PFSK-1 (cell line): ENCODE results near the gene GOLT1B.

Experiments used
- FOXP2 ChIP-seq: optimal IDR thresholded peaks from 2 replicates; pipeline ENCODE3; 2011; ENCODE audit warnings: borderline replicate concordance, control low read depth, inconsistent platforms; ENCODE audit not compliant: insufficient read depth; ENCODE audit errors: extremely low read length, extremely low read depth
- POLR2AphosphoS5 ChIP-seq: IDR thresholded peaks from 2 replicates; pipeline ENCODE4 v1.6.1; 2012; ENCODE audit warnings: low read depth, mild to moderate bottlenecking, control low read depth, low read length, moderate library complexity
- SIN3A ChIP-seq: IDR thresholded peaks from 2 replicates; pipeline ENCODE4 v1.6.1; 2012; ENCODE audit warnings: mild to moderate bottlenecking, low read length, moderate library complexity, borderline replicate concordance; ENCODE audit not compliant: insufficient read depth
- TAF1 ChIP-seq: IDR thresholded peaks from 2 replicates; pipeline ENCODE4 v1.6.1; 2012; ENCODE audit warnings: low read length, control low read depth, borderline replicate concordance; ENCODE audit not compliant: insufficient read depth
- TF ChIP-seq, protein P1 (sequence below), 2 experiments: IDR thresholded peaks; 2 replicates each; pipeline versions ENCODE4 v1.6.1 to v1.8.0; 2011 to 2012; ENCODE audit warnings: low read depth in 2 of 2, low read length in 2 of 2, control low read depth in 1 of 2, inconsistent platforms in 1 of 2, mild to moderate bottlenecking in 1 of 2, moderate library complexity in 1 of 2; ENCODE audit not compliant: insufficient read depth in 1 of 2

GOLT1B gene

DNA sequence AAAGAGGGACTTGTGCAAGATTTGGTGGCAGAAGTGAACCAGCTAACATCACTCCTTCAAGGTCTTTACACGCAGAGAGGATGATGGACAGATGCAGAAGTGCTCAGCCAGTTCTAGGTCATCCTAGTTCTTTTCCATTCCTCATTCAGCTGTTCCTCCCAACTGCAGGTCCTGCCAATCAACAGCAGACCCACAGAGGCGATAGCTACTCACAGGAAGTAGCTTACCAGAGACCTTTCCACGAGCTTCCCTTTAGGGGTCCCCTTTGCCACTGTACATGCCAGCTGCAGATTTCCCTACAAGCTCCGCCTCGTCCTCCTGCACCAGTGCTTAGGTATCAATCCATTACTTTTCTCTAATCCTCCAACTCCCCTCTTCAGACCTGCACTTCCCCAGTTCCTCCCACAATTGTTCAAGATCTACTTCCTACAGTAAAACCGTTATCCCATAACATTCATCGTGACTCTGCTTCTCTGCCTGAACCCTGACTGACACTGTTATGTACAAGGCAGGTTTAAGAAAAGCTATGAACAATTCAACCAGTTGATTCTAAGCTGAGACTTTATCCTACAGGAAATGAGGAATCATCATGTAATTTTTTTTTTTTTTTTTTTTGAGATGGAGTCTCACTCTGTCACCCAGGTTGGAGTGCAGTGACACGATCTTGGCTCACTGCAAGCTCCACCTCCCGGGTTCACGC is 22.7 kb upstream of the GOLT1B start:
- TF ChIP-seq SIN3A (no peak), TAF1 (no peak), FOXP2 (no peak), POLR2AphosphoS5 (no peak)
- TF ChIP-seq, protein P1, sequence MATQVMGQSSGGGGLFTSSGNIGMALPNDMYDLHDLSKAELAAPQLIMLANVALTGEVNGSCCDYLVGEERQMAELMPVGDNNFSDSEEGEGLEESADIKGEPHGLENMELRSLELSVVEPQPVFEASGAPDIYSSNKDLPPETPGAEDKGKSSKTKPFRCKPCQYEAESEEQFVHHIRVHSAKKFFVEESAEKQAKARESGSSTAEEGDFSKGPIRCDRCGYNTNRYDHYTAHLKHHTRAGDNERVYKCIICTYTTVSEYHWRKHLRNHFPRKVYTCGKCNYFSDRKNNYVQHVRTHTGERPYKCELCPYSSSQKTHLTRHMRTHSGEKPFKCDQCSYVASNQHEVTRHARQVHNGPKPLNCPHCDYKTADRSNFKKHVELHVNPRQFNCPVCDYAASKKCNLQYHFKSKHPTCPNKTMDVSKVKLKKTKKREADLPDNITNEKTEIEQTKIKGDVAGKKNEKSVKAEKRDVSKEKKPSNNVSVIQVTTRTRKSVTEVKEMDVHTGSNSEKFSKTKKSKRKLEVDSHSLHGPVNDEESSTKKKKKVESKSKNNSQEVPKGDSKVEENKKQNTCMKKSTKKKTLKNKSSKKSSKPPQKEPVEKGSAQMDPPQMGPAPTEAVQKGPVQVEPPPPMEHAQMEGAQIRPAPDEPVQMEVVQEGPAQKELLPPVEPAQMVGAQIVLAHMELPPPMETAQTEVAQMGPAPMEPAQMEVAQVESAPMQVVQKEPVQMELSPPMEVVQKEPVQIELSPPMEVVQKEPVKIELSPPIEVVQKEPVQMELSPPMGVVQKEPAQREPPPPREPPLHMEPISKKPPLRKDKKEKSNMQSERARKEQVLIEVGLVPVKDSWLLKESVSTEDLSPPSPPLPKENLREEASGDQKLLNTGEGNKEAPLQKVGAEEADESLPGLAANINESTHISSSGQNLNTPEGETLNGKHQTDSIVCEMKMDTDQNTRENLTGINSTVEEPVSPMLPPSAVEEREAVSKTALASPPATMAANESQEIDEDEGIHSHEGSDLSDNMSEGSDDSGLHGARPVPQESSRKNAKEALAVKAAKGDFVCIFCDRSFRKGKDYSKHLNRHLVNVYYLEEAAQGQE (IDR thresholded peaks at IDR 0.05; ENCODE audit: insufficient read depth in 1 of 2, low read depth in 2 of 2, low read length in 2 of 2), result no peak

DNA sequence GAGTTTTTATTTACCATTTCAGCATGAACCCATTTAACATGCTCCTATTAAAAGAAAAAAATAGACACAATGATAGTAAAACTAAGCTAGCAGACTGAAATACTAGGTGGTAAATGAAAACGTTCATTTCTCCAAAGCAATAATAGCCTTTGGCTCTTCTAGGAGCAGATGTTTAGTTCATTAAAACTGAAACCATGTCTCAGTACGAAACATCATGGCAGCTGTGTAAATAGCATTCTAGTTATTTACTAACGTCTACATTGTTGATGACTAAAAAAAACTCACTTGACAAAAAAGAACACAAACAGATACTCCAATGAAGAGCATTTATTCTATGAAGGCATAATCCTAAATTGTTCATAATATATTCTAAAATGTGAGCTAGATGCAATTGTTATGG is 18.1 kb upstream of the GOLT1B start:
- TF ChIP-seq TAF1 (no peak), SIN3A (no peak), POLR2AphosphoS5 (no peak), FOXP2 (no peak)
- TF ChIP-seq, protein P1 (IDR thresholded peaks at IDR 0.05; ENCODE audit: insufficient read depth in 1 of 2, low read depth in 2 of 2, low read length in 2 of 2), result no peak

GRCh38 chr12:21485998-21486397 is 15.6 kb upstream of the GOLT1B start:
- TF ChIP-seq TAF1, result no peak
- TF ChIP-seq SIN3A, result no peak
- TF ChIP-seq FOXP2, result no peak
- TF ChIP-seq, protein P1 (IDR thresholded peaks at IDR 0.05; ENCODE audit: insufficient read depth in 1 of 2, low read depth in 2 of 2, low read length in 2 of 2), result no peak
- TF ChIP-seq POLR2AphosphoS5, result no peak

DNA sequence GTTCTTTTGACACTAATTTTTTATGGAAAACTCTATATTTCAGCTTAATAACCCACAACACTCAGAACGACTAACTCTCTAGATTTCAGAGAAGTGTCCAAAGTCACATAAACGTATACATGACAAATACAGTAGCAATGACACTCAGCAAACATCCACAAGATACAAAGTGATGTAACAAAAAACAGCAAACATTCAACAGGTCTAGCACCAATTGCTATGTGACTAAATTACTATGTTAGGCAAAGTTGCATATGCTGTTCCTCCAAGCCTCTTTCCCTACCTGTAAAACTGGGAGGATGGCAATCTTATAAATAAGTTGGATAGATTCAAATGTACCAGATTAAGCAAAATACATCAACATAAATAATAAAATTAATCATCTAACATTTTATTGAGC is 1.8 kb upstream of the GOLT1B start:
- TF ChIP-seq TAF1 (no peak), FOXP2 (no peak), POLR2AphosphoS5 (no peak), SIN3A (no peak)
- TF ChIP-seq, protein P1 (IDR thresholded peaks at IDR 0.05; ENCODE audit: insufficient read depth in 1 of 2, low read depth in 2 of 2, low read length in 2 of 2), result no peak

GRCh38 chr12:21500786-21501257 is 767 bp upstream of the GOLT1B start:
- no peak for TF ChIP-seq SIN3A
- TF ChIP-seq TAF1, result no peak
- no peak for TF ChIP-seq POLR2AphosphoS5
- TF ChIP-seq, protein P1 (IDR thresholded peaks at IDR 0.05; ENCODE audit: insufficient read depth in 1 of 2, low read depth in 2 of 2, low read length in 2 of 2), result no peak
- no peak for TF ChIP-seq FOXP2
